Fibroblast of upper back skin (primary cell): ENCODE data around the gene HRH1.

ENCODE experiments used
- DNase-seq: peaks from one replicate; pipeline ENCODE4 v3.0.0-alpha.2; 2013

HRH1 gene

GRCh38 chr3:11245827-11246662 lies 91.8 kb downstream of the HRH1 start:
- DNase-seq = no peak

GRCh38 chr3:11246663-11246970 lies 92.3 kb downstream of the HRH1 start:
- no peak for DNase-seq

- DNase-seq = no peak
Observed at GRCh38 chr3:11247362-11247761, 93.1 kb downstream of the HRH1 start.

- DNase-seq = no peak
Observed at GRCh38 chr3:11248596-11248995, 94.3 kb downstream of the HRH1 start.

GRCh38 chr3:11250902-11251806 lies 96.9 kb downstream of the HRH1 start:
- DNase-seq = no peak

GRCh38 chr3:11251807-11252176 lies 97.5 kb downstream of the HRH1 start:
- DNase-seq = no peak

- DNase-seq = no peak
Observed at GRCh38 chr3:11254876-11255275, 100.6 kb downstream of the HRH1 start.

GRCh38 chr3:11255537-11255936 lies 101.2 kb downstream of the HRH1 start:
- peak; percentile 24 for DNase-seq

GRCh38 chr3:11258958-11259357 lies 104.7 kb downstream of the HRH1 start:
- DNase-seq = no peak

GRCh38 chr3:11260460-11260859 lies 106.2 kb downstream of the HRH1 start:
- DNase-seq = no peak

- no peak for DNase-seq
Observed at GRCh38 chr3:11269007-11269406, 114.7 kb downstream of the HRH1 start.

GRCh38 chr3:11271986-11272904 lies 118.0 kb downstream of the HRH1 start, which contains the start of gene ATG7:
Gene ATG7 (plus strand): TSS chr3:11272397. CDS start chr3:11298696, 26,299 bp downstream.
- peak; percentile 97 for DNase-seq

GRCh38 chr3:11272906-11273574 lies 118.7 kb downstream of the HRH1 start:
- no peak for DNase-seq

- DNase-seq = no peak
Observed at GRCh38 chr3:11273891-11274291, 119.6 kb downstream of the HRH1 start.

- no peak for DNase-seq
Observed at GRCh38 chr3:11274566-11275142, 120.4 kb downstream of the HRH1 start.

- no peak for DNase-seq
Observed at GRCh38 chr3:11275926-11276325, 121.6 kb downstream of the HRH1 start.

- DNase-seq = no peak
Observed at GRCh38 chr3:11276901-11277300, 122.6 kb downstream of the HRH1 start.

GRCh38 chr3:11282250-11283138 lies 128.2 kb downstream of the HRH1 start:
- DNase-seq = peak; percentile 53

GRCh38 chr3:11283139-11283475 lies 128.8 kb downstream of the HRH1 start:
- DNase-seq = no peak

GRCh38 chr3:11284011-11284410 lies 129.7 kb downstream of the HRH1 start:
- DNase-seq = no peak

GRCh38 chr3:11285471-11285870 lies 131.2 kb downstream of the HRH1 start:
- DNase-seq = no peak
